ENCODE measurements around the gene TSACC. TPM values are rescaled to one million over a fixed set of nuclear protein-coding genes. Genes with fewer than 3 reads are reported as not detected.

The TSACC gene
- total and polyA plus RNA-seq, 9 of the 15 experiments (the other 6 are each of a cell fraction or from before 2014, with no cell fraction given), result 0.45 to 7.4 (median 2.6) TPM

GRCh38 chr1:156295391-156295947 is 42.9 kb upstream of the TSACC start, which contains the start of gene GLMP (continued):
- TF ChIP-seq REST (IDR thresholded peaks at IDR 0.05; ENCODE audit: borderline replicate concordance) (peak; percentile 64), REST (CRISPR knock-in tag; IDR thresholded peaks at IDR 0.05; ENCODE audit: low read depth) (no peak), HDAC3 (IDR thresholded peaks at IDR 0.05; ENCODE audit: borderline replicate concordance, partially characterized antibody) (no peak), NKRF (IDR thresholded peaks at IDR 0.05; ENCODE audit: borderline replicate concordance) (peak; percentile 92), MGA (IDR thresholded peaks at IDR 0.05) (peak; percentile 73)

Data from K562 (cell line).